ENCODE data around the gene CASZ1.
A peak's percentile ranks its signal among the peaks of the same experiment; 100 is the strongest.

Gene CASZ1

GRCh38 chr1:10624256-10625050 lies 172.0 kb downstream of the CASZ1 start:
- DNase-seq (ENCODE audit: low spot score): peak; percentile 25

GRCh38 chr1:10623686-10624145 lies 172.7 kb downstream of the CASZ1 start:
- DNase-seq (ENCODE audit: low spot score): no peak

- no peak for DNase-seq (ENCODE audit: low spot score)
Measured at GRCh38 chr1:10622910-10623685, 173.3 kb downstream of the CASZ1 start.

- no peak for DNase-seq (ENCODE audit: low spot score)
Measured at GRCh38 chr1:10621906-10622305, 174.5 kb downstream of the CASZ1 start.

- DNase-seq (ENCODE audit: low spot score): no peak
Measured at GRCh38 chr1:10620776-10621175, 175.7 kb downstream of the CASZ1 start.

GRCh38 chr1:10617931-10618885 lies 178.2 kb downstream of the CASZ1 start:
- DNase-seq (ENCODE audit: low spot score): no peak

- DNase-seq (ENCODE audit: low spot score): no peak
Measured at GRCh38 chr1:10617318-10617717, 179.1 kb downstream of the CASZ1 start.

GRCh38 chr1:10616696-10617095 lies 179.8 kb downstream of the CASZ1 start:
- DNase-seq (ENCODE audit: low spot score): no peak

GRCh38 chr1:10615932-10616671 lies 180.3 kb downstream of the CASZ1 start:
- no peak for DNase-seq (ENCODE audit: low spot score)

GRCh38 chr1:10615332-10615731 lies 181.1 kb downstream of the CASZ1 start:
- DNase-seq (ENCODE audit: low spot score): no peak

GRCh38 chr1:10614377-10615225 lies 181.8 kb downstream of the CASZ1 start:
- no peak for DNase-seq (ENCODE audit: low spot score)

GRCh38 chr1:10613861-10614260 lies 182.6 kb downstream of the CASZ1 start:
- no peak for DNase-seq (ENCODE audit: low spot score)

- no peak for DNase-seq (ENCODE audit: low spot score)
Measured at GRCh38 chr1:10613340-10613739, 183.1 kb downstream of the CASZ1 start.

- DNase-seq (ENCODE audit: low spot score): no peak
Measured at GRCh38 chr1:10612436-10613160, 183.8 kb downstream of the CASZ1 start.

GRCh38 chr1:10610901-10611600 lies 185.4 kb downstream of the CASZ1 start:
- DNase-seq (ENCODE audit: low spot score): no peak

- no peak for DNase-seq (ENCODE audit: low spot score)
Measured at GRCh38 chr1:10608690-10609089, 187.8 kb downstream of the CASZ1 start.

GRCh38 chr1:10607228-10607627 lies 189.2 kb downstream of the CASZ1 start:
- DNase-seq (ENCODE audit: low spot score): no peak

GRCh38 chr1:10606064-10606463 lies 190.4 kb downstream of the CASZ1 start:
- DNase-seq (ENCODE audit: low spot score): no peak

GRCh38 chr1:10604966-10605365 lies 191.5 kb downstream of the CASZ1 start:
- no peak for DNase-seq (ENCODE audit: low spot score)
